Measurements from ENCODE around the gene TRPC3.

DNA sequence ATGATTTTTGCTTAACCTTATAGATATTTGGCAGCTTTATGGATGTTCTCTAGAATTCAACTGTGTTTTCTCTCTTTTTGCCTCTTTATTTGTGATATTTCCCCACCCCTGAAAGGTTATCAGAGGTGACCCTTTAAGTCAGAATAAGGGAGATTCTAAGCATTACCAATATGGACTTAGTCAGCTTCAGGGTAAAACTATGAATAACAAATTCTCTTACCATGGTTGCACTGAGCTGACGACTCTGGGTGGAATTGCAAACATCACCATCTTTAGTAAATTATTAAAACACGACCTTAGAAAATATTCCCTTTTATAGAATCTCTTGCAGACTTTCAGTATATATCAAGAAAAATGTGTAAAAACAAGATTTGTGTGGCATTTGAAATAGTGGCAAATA lies 21.6 kb downstream of the TRPC3 start:
- TF ChIP-seq, protein P1, sequence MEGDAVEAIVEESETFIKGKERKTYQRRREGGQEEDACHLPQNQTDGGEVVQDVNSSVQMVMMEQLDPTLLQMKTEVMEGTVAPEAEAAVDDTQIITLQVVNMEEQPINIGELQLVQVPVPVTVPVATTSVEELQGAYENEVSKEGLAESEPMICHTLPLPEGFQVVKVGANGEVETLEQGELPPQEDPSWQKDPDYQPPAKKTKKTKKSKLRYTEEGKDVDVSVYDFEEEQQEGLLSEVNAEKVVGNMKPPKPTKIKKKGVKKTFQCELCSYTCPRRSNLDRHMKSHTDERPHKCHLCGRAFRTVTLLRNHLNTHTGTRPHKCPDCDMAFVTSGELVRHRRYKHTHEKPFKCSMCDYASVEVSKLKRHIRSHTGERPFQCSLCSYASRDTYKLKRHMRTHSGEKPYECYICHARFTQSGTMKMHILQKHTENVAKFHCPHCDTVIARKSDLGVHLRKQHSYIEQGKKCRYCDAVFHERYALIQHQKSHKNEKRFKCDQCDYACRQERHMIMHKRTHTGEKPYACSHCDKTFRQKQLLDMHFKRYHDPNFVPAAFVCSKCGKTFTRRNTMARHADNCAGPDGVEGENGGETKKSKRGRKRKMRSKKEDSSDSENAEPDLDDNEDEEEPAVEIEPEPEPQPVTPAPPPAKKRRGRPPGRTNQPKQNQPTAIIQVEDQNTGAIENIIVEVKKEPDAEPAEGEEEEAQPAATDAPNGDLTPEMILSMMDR (conservative IDR thresholded peaks at IDR 0.05) = no peak
- TF ChIP-seq EZH2 (IDR thresholded peaks at IDR 0.05; ENCODE audit: low read depth) = no peak
